Nephron (organoid): ENCODE results near the gene NKAP.
"Not testable (repeated sequence)": the region's sequence is repeated elsewhere in the genome, so short reads cannot be mapped to it uniquely, and the experiment has no call there.

Source experiments
- H3K27ac Mint-ChIP-seq, 3 experiments: 2 replicates each; pipeline ENCODE4 v1.8.0; 2020; ENCODE audit warnings: mixed read lengths in 3 of 3, mild to moderate bottlenecking in 2 of 3, moderate library complexity in 1 of 3
- H3K27me3 Mint-ChIP-seq: 2 replicates; pipeline ENCODE4 v1.8.0; 2021; ENCODE audit warnings: low read depth, mild to moderate bottlenecking, moderate library complexity, mixed read lengths
- H3K36me3 Mint-ChIP-seq: 2 replicates; pipeline ENCODE4 v1.8.0; 2020; ENCODE audit warnings: low read depth, mixed read lengths
- H3K4me1 Mint-ChIP-seq: 2 replicates; pipeline ENCODE4 v1.8.0; 2020; ENCODE audit warnings: mixed read lengths
- H3K4me3 Mint-ChIP-seq, 3 experiments: 2 replicates each; pipeline ENCODE4 v1.8.0; 2020; ENCODE audit warnings: mild to moderate bottlenecking in 3 of 3, mixed read lengths in 3 of 3, moderate library complexity in 2 of 3
- H3K9me3 Mint-ChIP-seq: 2 replicates; pipeline ENCODE4 v1.8.0; 2020; ENCODE audit warnings: mixed read lengths
- TF ChIP-seq, protein P1 (sequence below), 3 experiments: fragments of 200-600 bp; sonication (generic); IDR thresholded peaks; one replicate each; pipeline ENCODE4 v1.5.0; 2021; ENCODE audit warnings: antibody characterized with exemption in 3 of 3; ENCODE audit not compliant: unreplicated experiment in 3 of 3

The NKAP gene

GRCh38 chrX:119917877-119918276 lies 25.7 kb downstream of the NKAP start:
- no peak overlapping the region for H3K27ac Mint-ChIP-seq
- H3K9me3 Mint-ChIP-seq = peaks cover 13% of the 10 kb centered on the region
- no peaks in the 10 kb centered on the region for H3K36me3 Mint-ChIP-seq

DNA sequence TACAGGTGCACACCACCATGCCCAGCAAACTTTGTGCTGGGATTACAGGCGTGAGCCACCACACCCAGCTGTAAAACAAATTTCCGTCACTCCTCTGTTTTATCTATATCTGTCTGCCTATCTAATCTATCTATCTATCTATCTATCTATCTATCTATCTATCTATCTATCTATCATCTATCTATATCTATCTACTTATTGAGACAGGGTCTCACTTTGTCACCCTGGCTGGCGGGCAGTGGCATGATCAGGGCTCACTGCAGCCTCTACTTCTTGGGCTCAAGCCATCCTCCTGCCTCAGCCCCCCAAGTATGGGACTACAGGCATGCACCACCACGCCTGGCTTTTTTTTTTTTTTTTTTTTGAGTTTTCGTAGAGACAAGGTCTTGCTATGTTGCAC lies 27.2 kb downstream of the NKAP start:
- H3K4me1 Mint-ChIP-seq = no peaks in the 10 kb centered on the region
- TF ChIP-seq, protein P1, sequence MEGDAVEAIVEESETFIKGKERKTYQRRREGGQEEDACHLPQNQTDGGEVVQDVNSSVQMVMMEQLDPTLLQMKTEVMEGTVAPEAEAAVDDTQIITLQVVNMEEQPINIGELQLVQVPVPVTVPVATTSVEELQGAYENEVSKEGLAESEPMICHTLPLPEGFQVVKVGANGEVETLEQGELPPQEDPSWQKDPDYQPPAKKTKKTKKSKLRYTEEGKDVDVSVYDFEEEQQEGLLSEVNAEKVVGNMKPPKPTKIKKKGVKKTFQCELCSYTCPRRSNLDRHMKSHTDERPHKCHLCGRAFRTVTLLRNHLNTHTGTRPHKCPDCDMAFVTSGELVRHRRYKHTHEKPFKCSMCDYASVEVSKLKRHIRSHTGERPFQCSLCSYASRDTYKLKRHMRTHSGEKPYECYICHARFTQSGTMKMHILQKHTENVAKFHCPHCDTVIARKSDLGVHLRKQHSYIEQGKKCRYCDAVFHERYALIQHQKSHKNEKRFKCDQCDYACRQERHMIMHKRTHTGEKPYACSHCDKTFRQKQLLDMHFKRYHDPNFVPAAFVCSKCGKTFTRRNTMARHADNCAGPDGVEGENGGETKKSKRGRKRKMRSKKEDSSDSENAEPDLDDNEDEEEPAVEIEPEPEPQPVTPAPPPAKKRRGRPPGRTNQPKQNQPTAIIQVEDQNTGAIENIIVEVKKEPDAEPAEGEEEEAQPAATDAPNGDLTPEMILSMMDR (IDR thresholded peaks at IDR 0.05; ENCODE audit: unreplicated experiment in 3 of 3) = no peak
- H3K4me3 Mint-ChIP-seq = no peak overlapping the region
- H3K36me3 Mint-ChIP-seq = no peaks in the 10 kb centered on the region
- H3K9me3 Mint-ChIP-seq = peaks cover 21% of the 10 kb centered on the region
- no peak overlapping the region for H3K27ac Mint-ChIP-seq
- H3K27me3 Mint-ChIP-seq = no peaks in the 10 kb centered on the region

More at GRCh38 chrX:119917877-119918276, 25.7 kb downstream of the NKAP start:
- Mint-ChIP-seq H3K4me3 (no peak overlapping the region), H3K4me1 (no peaks in the 10 kb centered on the region), H3K27me3 (no peaks in the 10 kb centered on the region)
- TF ChIP-seq, protein P1 (IDR thresholded peaks at IDR 0.05; ENCODE audit: unreplicated experiment in 3 of 3) = no peak

DNA sequence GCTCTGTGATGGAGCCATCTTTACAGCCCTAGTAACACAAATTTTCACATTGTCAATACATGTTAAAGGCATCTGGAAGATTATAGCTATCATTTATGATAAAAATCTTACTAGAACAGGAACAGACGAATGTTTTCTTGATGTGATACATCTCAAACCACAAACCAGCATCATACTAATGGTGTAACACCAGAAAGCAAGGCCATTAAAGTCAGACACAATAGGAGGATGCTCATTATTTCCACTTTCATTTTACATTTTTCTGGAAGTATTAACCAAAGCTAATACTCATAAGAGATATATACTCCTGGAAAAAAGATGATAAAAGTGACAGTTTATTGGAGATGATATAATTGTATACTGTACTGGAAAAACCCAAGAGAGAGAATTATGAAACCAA lies 42.6 kb downstream of the NKAP start:
- no peaks in the 10 kb centered on the region for H3K36me3 Mint-ChIP-seq
- H3K4me3 Mint-ChIP-seq = no peak overlapping the region

DNA sequence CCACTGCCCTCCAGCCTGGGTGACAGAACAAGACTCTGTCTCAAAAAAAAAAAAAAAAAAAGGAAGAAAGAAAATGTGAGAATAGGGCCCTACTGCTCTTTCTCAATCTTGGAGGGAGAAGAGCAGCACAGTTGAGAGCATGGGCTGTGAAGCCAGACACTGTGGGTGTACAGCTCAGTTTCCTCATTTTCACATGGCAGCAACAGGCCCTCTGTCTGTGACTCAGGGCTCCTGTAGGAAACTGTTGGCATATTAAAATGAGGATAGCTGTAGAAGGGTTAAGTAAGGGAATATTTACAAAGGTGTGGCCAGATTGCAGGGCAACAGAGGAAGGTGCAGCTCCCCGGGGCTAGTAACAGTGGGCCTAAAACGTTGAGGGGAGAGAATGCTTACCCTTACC lies 44.4 kb downstream of the NKAP start:
- Mint-ChIP-seq H3K4me3 (no peak overlapping the region), H3K36me3 (no peaks in the 10 kb centered on the region), H3K9me3 (peaks cover 12% of the 10 kb centered on the region), H3K4me1 (no peaks in the 10 kb centered on the region), H3K27ac (no peak overlapping the region), H3K27me3 (no peaks in the 10 kb centered on the region)
- TF ChIP-seq, protein P1 (IDR thresholded peaks at IDR 0.05; ENCODE audit: unreplicated experiment in 3 of 3) = no peak

More for the DNA sequence above, 42.6 kb downstream of the NKAP start:
- Mint-ChIP-seq H3K9me3 (peaks cover 19% of the 10 kb centered on the region), H3K27me3 (no peaks in the 10 kb centered on the region), H3K4me1 (no peaks in the 10 kb centered on the region), H3K27ac (no peak overlapping the region)
- TF ChIP-seq, protein P1 (IDR thresholded peaks at IDR 0.05; ENCODE audit: unreplicated experiment in 3 of 3) = no peak

- H3K4me3 Mint-ChIP-seq = no peak within 1 kb of the TSS
Measured at GRCh38 chrX:119895843-119896326, 47.7 kb downstream of the NKAP start, which contains the start of gene AKAP14. Gene AKAP14, plus strand, starts transcription at chrX:119895893. Its CDS starts 7,331 bp downstream, at chrX:119903224.

DNA sequence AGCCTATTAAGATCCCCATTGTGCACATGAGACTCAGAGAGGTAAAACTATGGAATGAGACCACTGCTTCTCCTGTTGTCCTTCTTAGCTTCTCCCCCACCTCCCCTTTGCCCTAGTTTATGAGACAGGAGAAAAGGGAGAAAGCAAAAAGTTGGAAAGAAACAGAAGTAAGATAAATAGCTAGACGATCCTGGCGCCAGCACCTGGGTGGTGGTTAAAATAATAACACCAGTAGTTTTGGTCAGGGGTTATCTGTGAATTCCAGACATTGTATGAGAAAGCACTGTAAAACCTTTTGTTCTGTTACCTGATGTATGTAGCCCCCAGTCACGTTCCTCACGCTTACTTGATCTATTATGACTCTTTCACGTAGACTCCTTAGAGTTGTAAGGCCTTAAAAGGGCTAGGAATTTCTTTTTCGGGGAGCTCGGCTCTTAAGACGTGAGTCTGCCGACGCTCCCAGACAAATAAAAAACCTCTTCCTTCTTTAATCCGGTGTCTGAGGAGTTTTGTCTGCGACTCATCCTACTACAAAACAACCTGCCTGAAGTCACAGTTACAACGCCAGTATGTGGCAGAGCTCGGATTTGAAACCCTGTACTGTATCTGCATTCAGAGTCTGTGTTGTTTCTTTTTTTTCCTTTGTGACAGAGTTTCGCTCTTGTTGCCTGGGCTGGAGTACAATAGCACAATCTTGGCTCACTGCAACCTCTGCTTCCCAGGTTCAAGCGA lies 51.4 kb downstream of the NKAP start:
- not testable (repeated sequence) for H3K27me3 Mint-ChIP-seq, H3K9me3 Mint-ChIP-seq, H3K4me3 Mint-ChIP-seq, H3K36me3 Mint-ChIP-seq, H3K4me1 Mint-ChIP-seq
- H3K27ac Mint-ChIP-seq = peak overlapping the region in 1 of 3 experiments; percentile 49

More at GRCh38 chrX:119895843-119896326, 47.7 kb downstream of the NKAP start, which contains the start of gene AKAP14:
- TF ChIP-seq, protein P1 (IDR thresholded peaks at IDR 0.05; ENCODE audit: unreplicated experiment in 3 of 3) = no peak
- Mint-ChIP-seq H3K27me3 (no peaks in the 10 kb centered on the region), H3K36me3 (no peaks in the 10 kb centered on the region), H3K9me3 (peaks cover 9% of the 10 kb centered on the region), H3K4me1 (no peaks in the 10 kb centered on the region), H3K27ac (no peak within 1 kb of the TSS)

DNA sequence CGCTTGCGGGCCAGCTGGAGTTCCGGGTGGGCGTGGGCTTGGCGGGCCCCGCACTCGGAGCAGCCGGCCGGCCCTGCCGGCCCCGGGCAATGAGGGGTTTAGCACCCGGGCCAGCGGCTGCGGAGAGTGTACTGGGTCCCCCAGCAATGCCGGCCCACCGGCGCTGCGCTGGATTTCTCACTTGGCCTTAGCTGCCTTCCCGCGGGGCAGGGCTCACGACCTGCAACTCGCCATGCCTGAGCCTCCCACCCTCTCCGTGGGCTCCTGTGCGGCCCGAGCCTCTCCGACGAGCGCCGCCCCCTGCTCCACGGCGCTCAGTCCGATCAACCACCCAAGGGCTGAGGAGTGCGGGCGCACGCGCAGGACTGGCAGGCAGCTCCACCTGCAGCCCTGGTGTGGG lies 52.9 kb downstream of the NKAP start:
- not testable (repeated sequence) for H3K4me1 Mint-ChIP-seq, H3K27ac Mint-ChIP-seq, H3K4me3 Mint-ChIP-seq, H3K27me3 Mint-ChIP-seq, H3K9me3 Mint-ChIP-seq, H3K36me3 Mint-ChIP-seq
